Measurements from ENCODE around the gene RUBCNL.
A peak's percentile ranks its signal among the peaks of the same experiment; 100 is the strongest.

RUBCNL gene

GRCh38 chr13:46340631-46341111 lies 46.4 kb downstream of the RUBCNL start:
- DNase-seq (ENCODE audit: low spot score): no peak

GRCh38 chr13:46340011-46340410 lies 47.0 kb downstream of the RUBCNL start:
- DNase-seq (ENCODE audit: low spot score): no peak

GRCh38 chr13:46339035-46339666 lies 47.9 kb downstream of the RUBCNL start:
- no peak for DNase-seq (ENCODE audit: low spot score)

GRCh38 chr13:46337700-46338099 lies 49.4 kb downstream of the RUBCNL start:
- no peak for DNase-seq (ENCODE audit: low spot score)

GRCh38 chr13:46334035-46334822 lies 52.8 kb downstream of the RUBCNL start:
- no peak for DNase-seq (ENCODE audit: low spot score)

GRCh38 chr13:46332772-46333171 lies 54.3 kb downstream of the RUBCNL start:
- no peak for DNase-seq (ENCODE audit: low spot score)

- DNase-seq (ENCODE audit: low spot score): no peak
These were observed 57.4 kb downstream of the RUBCNL start for GRCh38 chr13:46329624-46330023.

- no peak for DNase-seq (ENCODE audit: low spot score)
These were observed 59.8 kb downstream of the RUBCNL start for GRCh38 chr13:46327246-46327645.

GRCh38 chr13:46324976-46325375 lies 62.1 kb downstream of the RUBCNL start:
- no peak for DNase-seq (ENCODE audit: low spot score)

- peak; percentile 50 for DNase-seq (ENCODE audit: low spot score)
These were observed 65.4 kb downstream of the RUBCNL start for GRCh38 chr13:46321494-46322225.

GRCh38 chr13:46320821-46321220 lies 66.2 kb downstream of the RUBCNL start:
- no peak for DNase-seq (ENCODE audit: low spot score)

- DNase-seq (ENCODE audit: low spot score): no peak
These were observed 66.6 kb downstream of the RUBCNL start for GRCh38 chr13:46320406-46320805.

GRCh38 chr13:46318986-46319385 lies 68.1 kb downstream of the RUBCNL start:
- DNase-seq (ENCODE audit: low spot score): no peak

- DNase-seq (ENCODE audit: low spot score): no peak
These were observed 69.9 kb downstream of the RUBCNL start for GRCh38 chr13:46317120-46317519.

- DNase-seq (ENCODE audit: low spot score): no peak
These were observed 71.5 kb downstream of the RUBCNL start for GRCh38 chr13:46315491-46316075.

- no peak for DNase-seq (ENCODE audit: low spot score)
These were observed 72.0 kb downstream of the RUBCNL start for GRCh38 chr13:46315036-46315435.

- DNase-seq (ENCODE audit: low spot score): no peak
These were observed 72.5 kb downstream of the RUBCNL start for GRCh38 chr13:46314587-46314986.

- DNase-seq (ENCODE audit: low spot score): no peak
These were observed 73.4 kb downstream of the RUBCNL start for GRCh38 chr13:46313432-46314257.

GRCh38 chr13:46313024-46313423 lies 74.0 kb downstream of the RUBCNL start:
- DNase-seq (ENCODE audit: low spot score): no peak

- DNase-seq (ENCODE audit: low spot score): no peak
These were observed 75.8 kb downstream of the RUBCNL start for GRCh38 chr13:46311217-46311616.

GRCh38 chr13:46310066-46310465 lies 77.0 kb downstream of the RUBCNL start:
- DNase-seq (ENCODE audit: low spot score): no peak

- no peak for DNase-seq (ENCODE audit: low spot score)
These were observed 79.5 kb downstream of the RUBCNL start for GRCh38 chr13:46307554-46307953.
